ENCODE measurements around the gene OR5AR1.
"Not testable (repeated sequence)": the region's sequence is repeated elsewhere in the genome, so short reads cannot be mapped to it uniquely, and the experiment has no call there.

OR5AR1 gene

DNA sequence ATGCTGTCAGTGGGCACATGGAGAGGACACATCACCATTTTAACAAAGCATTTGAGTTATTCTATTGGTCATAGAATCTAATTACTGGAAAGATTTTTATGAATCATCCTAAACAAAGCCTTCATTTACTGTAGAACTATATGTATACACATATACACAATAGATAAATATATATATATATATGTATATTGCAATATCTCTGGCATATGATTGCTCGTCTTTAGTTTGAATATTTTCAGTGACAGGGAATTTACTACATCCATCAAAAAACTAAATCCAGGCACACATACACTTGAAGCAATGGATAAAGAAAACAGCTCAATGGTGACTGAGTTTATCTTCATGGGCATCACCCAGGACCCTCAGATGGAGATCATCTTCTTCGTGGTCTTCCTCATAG, at the start of gene OR5AR1:
OR5AR1 (plus strand) TSS at position 301 of the 400 bp plus-strand sequence; CDS start at position 301, 0 bp downstream.
- DNase-seq (ENCODE audit: low read depth in 3 of 3, low spot score in 1 of 3) = no peak

DNA sequence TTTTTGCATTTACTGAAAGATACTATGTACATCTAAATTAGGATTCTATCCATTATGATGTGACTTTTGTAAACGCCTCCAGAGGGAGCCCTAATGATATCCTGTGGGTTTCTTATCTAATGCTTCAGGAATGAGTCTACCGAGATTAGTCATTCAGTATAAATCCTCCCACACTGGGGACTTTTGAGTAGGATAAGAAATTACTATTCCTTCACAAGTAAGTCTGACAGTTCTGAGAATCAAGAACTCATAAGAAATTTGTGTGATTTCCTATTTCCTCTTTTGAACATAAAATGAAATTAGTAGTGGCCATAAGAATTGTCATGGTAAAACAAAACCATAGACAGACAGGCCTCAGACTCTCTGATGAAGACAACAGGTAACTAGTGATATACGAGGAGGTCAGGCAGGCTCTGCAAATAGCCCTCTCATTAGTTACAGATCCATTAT, 38.8 kb upstream of the OR5AR1 start:
- DNase-seq (ENCODE audit: low read depth in 3 of 3, low spot score in 1 of 3) = no peak

DNA sequence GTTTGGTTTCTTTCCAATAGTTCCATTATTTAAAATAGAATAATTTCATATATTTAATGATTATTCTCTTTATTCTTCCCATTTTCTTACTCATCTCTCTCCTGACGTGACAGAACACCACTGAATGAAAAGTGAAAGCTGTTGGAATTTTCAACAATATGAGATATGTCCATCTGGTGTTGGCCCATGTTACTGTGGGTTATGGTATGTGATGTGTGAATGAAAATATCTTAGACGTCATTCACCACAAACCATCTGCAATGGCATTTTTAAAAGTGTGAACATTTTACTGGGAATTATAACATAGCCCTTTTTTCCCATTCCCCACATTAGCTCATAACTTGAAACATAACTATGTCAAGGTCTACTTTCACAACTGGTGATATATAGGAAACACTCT, 37.5 kb upstream of the OR5AR1 start:
- no peak for DNase-seq (ENCODE audit: low read depth in 3 of 3, low spot score in 1 of 3)

DNA sequence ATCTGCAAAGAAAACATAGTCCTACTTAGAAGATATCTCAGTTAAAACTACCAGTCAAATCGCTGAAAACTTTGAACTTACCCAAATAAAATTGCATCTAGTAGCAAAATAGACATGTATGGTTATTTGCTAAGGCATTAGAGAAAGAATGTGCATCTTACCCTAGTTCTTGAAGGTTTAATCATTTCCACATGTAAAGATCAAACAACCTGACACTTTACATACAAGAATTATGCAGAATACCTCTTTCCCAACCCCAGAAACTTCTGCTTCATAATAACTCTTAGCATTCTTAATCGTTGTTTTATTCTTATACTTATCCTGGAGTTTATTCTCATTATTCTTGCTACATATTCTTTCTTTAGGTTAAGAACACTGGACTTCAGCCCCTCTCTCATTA, 31.2 kb upstream of the OR5AR1 start:
- no peak for DNase-seq (ENCODE audit: low read depth in 3 of 3, low spot score in 1 of 3)

DNA sequence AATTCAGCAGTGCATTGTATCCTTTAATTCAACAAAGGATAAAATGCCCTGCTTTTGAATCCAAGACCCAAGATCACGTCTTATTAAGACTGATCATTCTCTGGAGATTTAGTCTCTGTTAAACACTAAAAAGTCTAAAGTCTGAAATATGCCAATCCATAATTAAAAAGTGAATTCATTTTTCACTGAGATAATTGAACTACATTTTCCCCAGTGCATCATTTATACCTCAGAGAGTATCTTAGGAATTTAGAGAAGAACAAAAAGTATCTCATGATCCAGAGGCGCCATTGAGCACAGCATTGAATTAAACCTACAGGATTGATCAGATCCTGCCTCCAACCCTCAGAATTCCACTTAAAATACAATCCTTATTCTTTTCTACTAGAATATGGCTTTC, 26.6 kb upstream of the OR5AR1 start:
- no peak for DNase-seq (ENCODE audit: low read depth in 3 of 3, low spot score in 1 of 3)

DNA sequence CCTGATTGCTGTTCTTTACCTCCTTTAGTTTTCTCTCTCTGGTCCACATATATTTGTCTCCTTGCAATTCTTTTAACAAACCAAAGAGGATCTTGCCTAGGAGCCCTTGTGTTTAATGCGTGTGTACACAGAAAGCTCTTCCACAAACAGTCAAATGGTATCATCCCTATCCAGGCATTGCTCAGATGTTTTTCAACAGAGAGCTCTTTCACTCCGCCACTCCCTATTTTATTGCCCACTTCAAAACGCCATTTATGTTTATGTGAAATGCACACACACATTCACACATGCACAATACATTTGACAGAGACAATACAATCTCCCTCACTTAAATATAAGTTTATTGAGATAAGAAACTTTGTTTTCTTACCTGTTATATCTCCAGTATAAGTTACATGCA, 26.0 kb upstream of the OR5AR1 start:
- DNase-seq (ENCODE audit: low read depth in 3 of 3, low spot score in 1 of 3) = no peak

DNA sequence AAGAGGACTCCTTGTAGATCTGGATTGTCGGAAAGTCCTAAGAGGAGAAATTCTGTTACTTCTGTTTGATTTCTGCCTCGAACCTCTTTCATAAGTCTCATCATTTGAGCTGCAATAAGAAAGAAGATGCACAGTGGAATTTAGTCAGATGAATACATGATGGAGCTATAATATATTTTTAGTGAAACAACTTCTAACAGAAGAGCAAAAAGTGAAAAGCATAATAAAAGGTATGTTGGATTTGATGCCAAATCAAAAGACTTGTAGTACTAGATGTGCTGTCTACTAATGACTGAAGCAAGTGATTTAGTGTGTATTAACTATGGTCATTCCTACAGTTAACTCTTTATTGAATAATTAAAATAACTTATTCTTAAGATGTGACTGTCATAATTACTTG, 21.1 kb upstream of the OR5AR1 start, which contains the start of gene OR5AP2:
OR5AP2 (minus strand) TSS at position 101 of the 400 bp plus-strand sequence; CDS start at position 101, 0 bp downstream.
- no peak for DNase-seq (ENCODE audit: low read depth in 3 of 3, low spot score in 1 of 3)

DNA sequence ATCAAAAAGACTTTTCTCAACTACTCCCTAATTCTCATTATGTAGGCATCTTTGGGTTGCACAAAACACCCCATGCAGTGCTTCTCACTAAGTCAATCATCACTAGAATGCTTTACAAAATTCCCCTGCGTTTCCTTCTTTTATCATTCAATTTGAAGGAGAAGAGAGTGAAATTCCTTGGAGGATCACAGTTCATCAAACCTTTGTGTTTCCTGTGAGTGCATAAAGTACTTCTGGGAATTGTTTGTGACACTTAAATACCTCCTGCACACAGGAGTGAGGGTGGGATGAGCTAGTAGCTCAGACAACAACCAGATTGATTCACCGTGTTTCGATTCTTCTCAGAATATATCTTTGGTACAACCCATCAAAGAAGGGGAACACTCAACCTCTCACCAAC, 3.7 kb upstream of the OR5AR1 start:
- no peak for DNase-seq (ENCODE audit: low read depth in 3 of 3, low spot score in 1 of 3)

DNA sequence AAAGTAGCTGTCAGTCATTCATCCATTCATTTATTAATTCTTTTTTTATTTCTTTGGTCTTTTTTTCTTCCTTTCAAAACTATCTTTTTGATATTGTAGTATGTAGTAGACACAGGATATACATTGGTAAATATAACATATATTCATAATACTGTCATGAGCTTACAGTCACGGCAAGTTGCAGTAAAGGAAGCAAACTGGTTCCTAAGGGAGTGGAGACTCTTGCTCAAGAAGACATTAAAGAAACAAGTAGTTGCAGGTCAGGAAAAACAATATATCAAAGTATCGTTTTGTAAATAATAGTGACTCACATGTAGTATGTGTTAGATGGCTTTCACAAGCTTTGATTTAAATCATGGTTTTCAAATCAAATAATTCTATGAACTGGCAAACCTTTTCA, 7.5 kb downstream of the OR5AR1 start:
- DNase-seq (ENCODE audit: low read depth in 3 of 3, low spot score in 1 of 3) = no peak

DNA sequence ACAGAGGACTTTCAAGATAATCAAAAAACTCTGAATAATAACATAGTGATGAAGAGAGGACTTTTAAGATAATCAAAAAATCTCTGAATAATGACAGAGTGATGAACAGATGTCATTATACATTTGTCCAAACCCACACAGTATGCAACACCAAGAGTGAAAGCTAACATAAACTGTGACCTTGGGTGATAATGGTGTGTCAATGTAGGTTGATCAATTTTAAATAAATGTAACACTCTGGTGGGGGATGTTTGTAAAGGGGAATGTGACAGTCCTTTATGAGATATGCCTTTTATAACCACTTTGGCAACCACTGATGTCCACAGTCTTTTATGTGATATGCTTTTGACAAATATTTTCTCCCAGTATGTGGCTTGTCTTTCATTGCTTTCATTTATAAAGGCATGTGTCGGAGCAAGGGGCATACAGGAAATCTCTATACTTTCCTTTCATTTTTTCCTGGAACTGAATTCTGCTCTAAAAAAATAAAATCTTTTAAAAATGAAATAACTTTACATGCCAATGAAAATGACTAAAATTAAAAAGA, 25.1 kb downstream of the OR5AR1 start:
- no peak for DNase-seq (ENCODE audit: low read depth in 3 of 3, low spot score in 1 of 3)

DNA sequence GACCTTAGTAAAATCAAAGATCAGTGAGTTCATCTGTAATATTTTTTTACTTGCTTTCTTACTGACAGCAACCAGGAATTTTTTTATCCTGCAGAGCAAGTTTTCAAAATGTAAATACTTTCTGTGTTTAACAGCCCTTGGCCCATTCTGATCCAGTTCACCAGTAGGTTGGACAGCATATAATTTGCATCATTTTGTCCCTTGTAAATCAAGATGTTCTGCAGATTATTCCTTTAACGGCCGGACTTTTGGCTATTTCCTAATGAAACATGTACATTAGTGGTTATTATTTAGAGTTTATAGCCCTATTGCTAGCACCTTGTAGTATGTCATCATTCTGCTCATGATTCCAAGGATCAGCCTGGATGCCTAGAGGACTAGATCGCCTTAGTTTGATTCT, 27.7 kb downstream of the OR5AR1 start:
- not testable (repeated sequence) for DNase-seq (ENCODE audit: low read depth in 3 of 3, low spot score in 1 of 3)

DNA sequence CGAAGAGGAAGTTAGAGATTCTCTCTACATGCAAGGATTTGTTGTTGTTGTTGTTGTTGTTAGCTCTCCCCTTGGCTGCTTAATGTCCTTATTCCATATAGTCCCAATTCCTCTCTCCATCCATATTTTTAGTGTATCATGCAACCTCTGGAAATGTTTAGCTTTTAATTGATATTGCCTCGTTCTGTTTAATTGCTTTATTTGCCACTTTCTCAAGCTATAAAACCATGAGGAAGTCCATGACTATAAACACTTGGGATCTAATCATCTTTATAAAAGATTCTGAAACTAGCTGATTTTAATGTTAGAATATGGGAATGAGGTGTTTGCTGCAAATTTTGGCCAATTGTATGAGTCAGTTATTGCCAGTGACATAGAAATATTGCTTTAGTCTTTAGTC, 29.9 kb downstream of the OR5AR1 start:
- DNase-seq (ENCODE audit: low read depth in 3 of 3, low spot score in 1 of 3) = no peak

DNA sequence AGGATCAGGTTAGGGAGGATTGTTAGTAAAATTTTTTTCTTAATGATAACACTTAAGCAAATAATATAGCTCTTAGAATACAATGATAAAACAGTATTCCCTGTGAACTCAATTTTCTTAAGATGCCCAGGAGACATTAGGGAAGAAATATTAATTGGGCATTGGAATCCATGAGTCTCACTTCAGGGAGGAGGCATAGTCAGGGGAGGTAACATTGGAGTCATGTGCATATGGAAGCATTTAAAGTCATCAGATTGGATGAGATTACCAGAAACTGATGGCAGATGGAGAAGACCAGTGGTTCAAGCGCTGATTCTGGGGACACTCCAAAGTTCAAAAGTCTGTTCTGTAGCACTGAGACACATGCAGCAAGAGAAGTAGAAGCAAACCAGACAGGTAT, 35.3 kb downstream of the OR5AR1 start, which contains the start of gene OR9G1:
OR9G1 (plus strand) TSS at position 301 of the 400 bp plus-strand sequence. CDS start 1,293 bp downstream, outside the sequence.
- no peak for DNase-seq (ENCODE audit: low read depth in 3 of 3, low spot score in 1 of 3)

DNA sequence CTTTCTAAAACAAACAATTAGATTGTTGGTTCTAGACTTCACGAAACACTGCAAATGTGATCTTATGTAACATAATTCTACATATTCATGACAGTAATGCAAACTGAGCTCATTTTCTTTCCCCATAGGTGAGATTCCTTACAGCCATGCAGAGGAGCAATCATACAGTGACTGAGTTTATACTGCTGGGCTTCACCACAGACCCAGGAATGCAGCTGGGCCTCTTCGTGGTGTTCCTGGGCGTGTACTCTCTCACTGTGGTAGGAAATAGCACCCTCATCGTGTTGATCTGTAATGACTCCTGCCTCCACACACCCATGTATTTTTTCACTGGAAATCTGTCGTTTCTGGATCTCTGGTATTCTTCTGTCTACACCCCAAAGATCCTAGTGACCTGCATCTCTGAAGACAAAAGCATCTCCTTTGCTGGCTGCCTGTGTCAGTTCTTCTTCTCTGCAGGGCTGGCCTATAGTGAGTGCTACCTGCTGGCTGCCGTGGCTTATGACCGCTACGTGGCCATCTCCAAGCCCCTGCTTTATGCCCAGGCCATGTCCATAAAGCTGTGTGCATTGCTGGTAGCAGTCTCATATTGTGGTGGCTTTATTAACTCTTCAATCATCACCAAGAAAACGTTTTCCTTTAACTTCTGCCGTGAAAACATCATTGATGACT, 36.9 kb downstream of the OR5AR1 start:
- no peak for DNase-seq (ENCODE audit: low read depth in 3 of 3, low spot score in 1 of 3)

DNA sequence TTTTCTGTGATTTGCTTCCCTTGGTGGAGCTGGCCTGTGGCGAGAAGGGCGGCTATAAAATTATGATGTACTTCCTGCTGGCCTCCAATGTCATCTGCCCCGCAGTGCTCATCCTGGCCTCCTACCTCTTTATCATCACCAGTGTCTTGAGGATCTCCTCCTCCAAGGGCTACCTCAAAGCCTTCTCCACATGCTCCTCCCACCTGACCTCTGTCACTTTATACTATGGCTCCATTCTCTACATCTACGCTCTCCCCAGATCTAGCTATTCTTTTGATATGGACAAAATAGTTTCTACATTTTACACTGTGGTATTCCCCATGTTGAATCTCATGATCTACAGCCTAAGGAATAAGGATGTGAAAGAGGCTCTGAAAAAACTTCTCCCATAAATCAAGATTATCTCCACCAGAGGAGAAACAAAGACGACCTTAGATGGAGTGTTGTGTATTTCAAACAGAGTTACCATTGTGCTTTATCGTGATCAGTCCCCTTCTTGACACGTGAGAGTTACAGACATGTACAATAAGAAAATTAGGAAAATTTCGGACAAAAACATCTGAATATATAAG, 37.5 kb downstream of the OR5AR1 start:
- DNase-seq (ENCODE audit: low read depth in 3 of 3, low spot score in 1 of 3) = no peak

DNA sequence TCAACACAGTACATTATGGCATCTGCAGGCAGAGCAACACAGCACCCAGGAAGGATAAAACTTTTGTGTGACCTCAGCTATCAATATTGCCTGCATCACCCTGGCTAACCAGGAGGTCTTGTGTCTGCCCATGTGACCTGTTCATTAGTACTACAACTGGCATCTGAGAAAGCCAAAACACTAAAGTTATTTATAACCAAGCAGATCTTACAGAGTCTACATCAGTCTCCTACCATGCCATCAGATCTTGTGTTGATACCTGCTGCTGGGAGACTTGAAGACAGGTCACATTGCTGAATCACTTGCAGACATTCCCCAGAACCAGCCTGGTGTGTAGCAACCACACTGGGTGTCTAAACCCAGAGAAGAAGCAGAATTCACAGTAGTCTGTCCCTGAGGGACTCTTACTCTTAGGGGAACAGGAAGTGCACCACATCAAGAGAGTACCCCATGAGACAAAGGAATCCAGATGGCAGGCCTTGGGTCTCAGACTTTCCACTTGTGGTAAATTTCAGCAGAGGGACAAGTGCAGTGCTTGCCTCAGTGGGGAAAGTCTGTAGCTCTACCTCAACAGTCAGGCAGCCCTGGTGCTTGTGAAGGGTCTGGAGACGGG, 42.4 kb downstream of the OR5AR1 start:
- no peak for DNase-seq (ENCODE audit: low read depth in 3 of 3, low spot score in 1 of 3)

DNA sequence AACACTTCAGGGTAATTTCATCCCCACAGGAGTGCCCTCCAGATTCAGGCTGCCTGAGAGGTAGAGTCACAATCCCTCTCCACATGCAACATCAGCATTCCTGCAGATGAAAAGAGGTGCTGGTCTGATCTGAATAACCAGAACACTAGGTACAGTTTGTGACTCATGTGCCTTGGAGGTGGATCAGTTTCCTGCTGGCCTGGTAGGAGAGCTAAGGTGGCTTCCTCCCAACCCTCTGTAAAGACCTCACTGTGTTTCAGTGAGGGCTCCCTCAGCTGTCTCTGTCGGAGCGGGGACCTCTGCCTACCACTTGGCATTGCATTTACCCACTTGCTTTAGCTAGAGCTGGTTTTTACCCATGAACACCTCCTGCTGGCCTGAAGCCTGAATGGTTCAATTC, 43.0 kb downstream of the OR5AR1 start:
- DNase-seq (ENCODE audit: low read depth in 3 of 3, low spot score in 1 of 3) = no peak

DNA sequence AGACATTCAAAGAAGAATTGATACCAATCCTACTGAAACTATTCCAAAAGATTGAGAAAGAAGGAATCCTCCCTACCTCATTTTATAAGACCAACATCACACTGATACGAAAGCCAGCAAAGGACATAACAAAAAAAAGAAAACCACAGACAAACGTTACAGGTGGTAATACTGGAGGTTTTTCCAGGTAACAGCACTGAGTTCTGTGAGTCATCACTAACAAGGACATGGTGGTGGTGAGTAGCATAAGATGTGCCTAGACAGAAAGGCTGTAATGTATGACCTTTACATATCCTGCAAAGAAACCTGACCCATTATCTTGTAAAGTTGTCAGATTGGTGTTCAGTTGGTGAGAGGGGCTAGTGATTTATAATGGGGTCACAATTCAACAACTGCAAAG, 50.7 kb downstream of the OR5AR1 start:
- no peak for DNase-seq (ENCODE audit: low read depth in 3 of 3, low spot score in 1 of 3)
